Measurements from ENCODE around the gene FURIN. TPM values are rescaled to one million over a fixed set of nuclear protein-coding genes. Genes with fewer than 3 reads are reported as not detected.

The FURIN gene
- total and polyA plus RNA-seq, 9 of the 15 experiments (the other 6 are each of a cell fraction or from before 2014, with no cell fraction given), result 0.92 to 99.9 (median 34.8) TPM

DNA sequence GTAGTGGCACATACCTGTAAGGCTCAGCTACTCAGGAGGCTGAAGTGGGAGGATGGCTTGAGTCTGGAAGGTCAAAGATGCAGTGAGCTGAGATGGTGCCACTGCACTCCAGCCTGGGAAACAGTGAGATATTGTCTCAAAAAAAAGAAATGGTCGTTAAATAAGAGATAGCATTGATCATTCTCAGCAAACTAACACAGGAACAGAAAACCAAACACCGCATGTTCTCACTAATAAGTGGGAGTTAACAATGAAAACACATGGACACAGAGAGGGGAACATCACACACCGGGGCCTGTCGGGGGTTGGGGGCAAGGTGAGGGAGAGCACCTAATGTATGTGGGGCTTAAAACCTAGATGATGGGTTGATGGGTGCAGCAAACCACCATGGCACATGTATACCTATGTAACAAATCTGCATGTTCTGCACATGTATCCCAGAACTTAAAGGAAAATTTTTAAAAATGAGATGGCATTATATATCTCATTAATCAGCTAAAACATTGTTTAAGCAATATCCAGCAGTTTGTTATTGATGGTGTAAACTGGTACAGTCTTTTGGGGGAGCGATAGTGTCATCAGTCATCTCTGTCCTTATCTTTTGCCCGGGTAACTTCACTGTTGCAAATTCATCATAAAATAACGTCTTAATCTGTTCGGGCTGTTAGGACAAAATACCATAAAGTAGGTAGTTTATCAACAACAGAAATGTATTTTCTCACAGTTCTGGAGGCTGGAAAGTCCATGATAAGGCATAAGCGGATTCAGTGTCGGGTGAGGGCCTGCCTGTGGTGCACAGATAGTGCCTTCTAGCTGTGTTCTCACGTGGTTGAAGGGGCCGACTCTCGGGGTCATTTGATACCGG is 33.0 kb downstream of the FURIN start (continued):
- TF ChIP-seq, protein P1, sequence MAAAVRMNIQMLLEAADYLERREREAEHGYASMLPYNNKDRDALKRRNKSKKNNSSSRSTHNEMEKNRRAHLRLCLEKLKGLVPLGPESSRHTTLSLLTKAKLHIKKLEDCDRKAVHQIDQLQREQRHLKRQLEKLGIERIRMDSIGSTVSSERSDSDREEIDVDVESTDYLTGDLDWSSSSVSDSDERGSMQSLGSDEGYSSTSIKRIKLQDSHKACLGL (CRISPR knock-in tag; IDR thresholded peaks at IDR 0.05; ENCODE audit: borderline replicate concordance, poor library complexity, severe bottlenecking), result no peak
- no peak for TF ChIP-seq KDM5B (IDR thresholded peaks at IDR 0.05; ENCODE audit: insufficient replicate concordance, low read depth, low read length)
- TF ChIP-seq SAFB (IDR thresholded peaks at IDR 0.05; ENCODE audit: borderline replicate concordance, low read depth, low read length), result no peak
- TF ChIP-seq, protein P2, sequence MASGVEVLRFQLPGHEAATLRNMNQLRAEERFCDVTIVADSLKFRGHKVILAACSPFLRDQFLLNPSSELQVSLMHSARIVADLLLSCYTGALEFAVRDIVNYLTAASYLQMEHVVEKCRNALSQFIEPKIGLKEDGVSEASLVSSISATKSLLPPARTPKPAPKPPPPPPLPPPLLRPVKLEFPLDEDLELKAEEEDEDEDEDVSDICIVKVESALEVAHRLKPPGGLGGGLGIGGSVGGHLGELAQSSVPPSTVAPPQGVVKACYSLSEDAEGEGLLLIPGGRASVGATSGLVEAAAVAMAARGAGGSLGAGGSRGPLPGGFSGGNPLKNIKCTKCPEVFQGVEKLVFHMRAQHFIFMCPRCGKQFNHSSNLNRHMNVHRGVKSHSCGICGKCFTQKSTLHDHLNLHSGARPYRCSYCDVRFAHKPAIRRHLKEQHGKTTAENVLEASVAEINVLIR (CRISPR knock-in tag; IDR thresholded peaks at IDR 0.05), result peak; percentile 67; the same call in 1 of the 2 replicates
- peak; percentile 77; the same call in 1 of the 2 replicates for TF ChIP-seq HDGF (IDR thresholded peaks at IDR 0.05)
- 0 out of 2 replicates have a peak, but pooled peaks have one; percentile 45 for TF ChIP-seq TCFL5 (CRISPR knock-in tag; conservative IDR thresholded peaks at IDR 0.05)
- TF ChIP-seq STAT5B (CRISPR knock-in tag; IDR thresholded peaks at IDR 0.05), result no peak
- TF ChIP-seq HLTF (IDR thresholded peaks at IDR 0.05), result peak; percentile 96; the same call in 1 of the 2 replicates
- TF ChIP-seq MEF2D (tag; conservative IDR thresholded peaks at IDR 0.05; ENCODE audit: low read depth), result peak; percentile 72
- no peak for TF ChIP-seq CBX8 (IDR thresholded peaks at IDR 0.05; ENCODE audit: borderline replicate concordance, extremely low read depth, low read depth, low read length, poor library complexity, severe bottlenecking)
- TF ChIP-seq NFE2 (IDR thresholded peaks at IDR 0.05; ENCODE audit: low read depth), result peak; percentile 79
- no peak for TF ChIP-seq NR4A1 (CRISPR knock-in tag; IDR thresholded peaks at IDR 0.05)
- peak; percentile 88 for TF ChIP-seq NR4A1 (tag; IDR thresholded peaks at IDR 0.05)
- no peak for TF ChIP-seq TGIF2 (CRISPR knock-in tag; IDR thresholded peaks at IDR 0.05)
- TF ChIP-seq, protein P3, sequence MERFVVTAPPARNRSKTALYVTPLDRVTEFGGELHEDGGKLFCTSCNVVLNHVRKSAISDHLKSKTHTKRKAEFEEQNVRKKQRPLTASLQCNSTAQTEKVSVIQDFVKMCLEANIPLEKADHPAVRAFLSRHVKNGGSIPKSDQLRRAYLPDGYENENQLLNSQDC (CRISPR knock-in tag; IDR thresholded peaks at IDR 0.05), result 0 out of 2 replicates have a peak, but pooled peaks have one; percentile 54
- TF ChIP-seq SMAD3 (CRISPR knock-in tag; conservative IDR thresholded peaks at IDR 0.05), result peak; percentile 91
- peak; percentile 28; the same call in 1 of the 2 replicates for TF ChIP-seq DIDO1 (tag; IDR thresholded peaks at IDR 0.05; ENCODE audit: low read depth)
- no peak for TF ChIP-seq IRF2 (CRISPR knock-in tag; IDR thresholded peaks at IDR 0.05)
- peak; percentile 44; the same call in 1 of the 2 replicates for TF ChIP-seq ESRRA (IDR thresholded peaks at IDR 0.05; ENCODE audit: borderline replicate concordance, low read depth)
- peak; percentile 88 to 93 for TF ChIP-seq FOXK2 (conservative IDR thresholded peaks at IDR 0.05 in 1 of 2, IDR thresholded peaks at IDR 0.05 in 1 of 2; ENCODE audit: low read depth in 2 of 2)
- peak; percentile 44; the same call in 1 of the 2 replicates for TF ChIP-seq NCOA6 (IDR thresholded peaks at IDR 0.05)
- TF ChIP-seq MTA3 (IDR thresholded peaks at IDR 0.05; ENCODE audit: borderline replicate concordance), result peak; percentile 53
- TF ChIP-seq CBX5 (IDR thresholded peaks at IDR 0.05; ENCODE audit: borderline replicate concordance, low read depth), result no peak
- peak; percentile 71 to 84; a peak in 3 of 4 replicates for TF ChIP-seq HDAC1 (IDR thresholded peaks at IDR 0.05)
- peak; percentile 98 to 99 for TF ChIP-seq ARNT (IDR thresholded peaks at IDR 0.05)
- TF ChIP-seq, protein P4, sequence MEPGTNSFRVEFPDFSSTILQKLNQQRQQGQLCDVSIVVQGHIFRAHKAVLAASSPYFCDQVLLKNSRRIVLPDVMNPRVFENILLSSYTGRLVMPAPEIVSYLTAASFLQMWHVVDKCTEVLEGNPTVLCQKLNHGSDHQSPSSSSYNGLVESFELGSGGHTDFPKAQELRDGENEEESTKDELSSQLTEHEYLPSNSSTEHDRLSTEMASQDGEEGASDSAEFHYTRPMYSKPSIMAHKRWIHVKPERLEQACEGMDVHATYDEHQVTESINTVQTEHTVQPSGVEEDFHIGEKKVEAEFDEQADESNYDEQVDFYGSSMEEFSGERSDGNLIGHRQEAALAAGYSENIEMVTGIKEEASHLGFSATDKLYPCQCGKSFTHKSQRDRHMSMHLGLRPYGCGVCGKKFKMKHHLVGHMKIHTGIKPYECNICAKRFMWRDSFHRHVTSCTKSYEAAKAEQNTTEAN (CRISPR knock-in tag; IDR thresholded peaks at IDR 0.05), result no peak

Measured in K562 (cell line).